Mammary epithelial cell (primary cell): ENCODE results near the gene AMBP.

Source experiments
- EZH2 ChIP-seq: IDR thresholded peaks from 2 replicates; pipeline ENCODE4 v1.6.1; 2012; ENCODE audit warnings: low read length, inconsistent platforms, borderline replicate concordance
- TF ChIP-seq, protein P1 (sequence below), 2 donors: IDR thresholded peaks in 1 of 2; conservative IDR thresholded peaks in 1 of 2; 2 replicates each; pipeline ENCODE4 v1.5.1; 2011 to 2012; ENCODE audit warnings: inconsistent platforms in 2 of 2, low read length in 2 of 2, mild to moderate bottlenecking in 2 of 2, control low read depth in 1 of 2, low read depth in 1 of 2; ENCODE audit not compliant: insufficient read depth in 1 of 2; ENCODE audit errors: extremely low read depth in 1 of 2

DNA sequence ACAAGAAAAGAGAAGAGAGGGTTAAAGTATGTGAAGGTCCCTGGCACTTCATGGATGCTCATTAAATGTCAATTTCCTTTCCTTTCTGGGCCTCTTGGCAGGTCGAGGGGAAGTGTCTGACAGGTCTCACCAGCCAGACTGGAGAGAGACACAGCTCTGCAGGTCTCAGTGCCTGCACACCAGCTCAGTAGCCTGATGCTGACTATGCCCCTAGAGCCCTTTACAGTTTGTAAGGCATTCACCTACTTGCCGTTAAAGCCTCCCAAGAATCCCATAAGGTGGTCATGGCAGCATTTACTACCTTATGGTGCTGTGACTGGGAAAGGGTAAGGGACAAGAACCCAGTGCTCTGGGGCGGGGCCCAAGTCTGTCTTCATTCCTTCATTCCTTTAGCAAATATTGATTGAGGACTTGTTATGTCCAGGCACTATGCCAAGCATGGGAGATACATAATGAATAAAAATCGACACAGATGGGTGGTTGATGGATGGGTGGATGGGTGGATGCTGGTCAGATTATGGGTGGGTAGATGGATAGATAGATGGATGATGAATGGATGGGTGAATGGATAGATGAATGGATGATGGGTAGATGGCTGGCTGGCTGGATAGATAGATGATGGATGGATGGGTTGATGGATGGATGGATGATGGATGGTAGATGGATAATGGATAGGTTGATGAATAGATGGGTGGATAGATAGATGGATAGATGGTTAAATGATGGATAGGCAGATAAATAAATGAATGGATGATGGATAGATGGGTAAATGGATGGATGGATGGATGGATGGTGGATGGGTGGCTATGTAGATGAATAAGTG, 42.3 kb upstream of the AMBP start:
- TF ChIP-seq, protein P1, sequence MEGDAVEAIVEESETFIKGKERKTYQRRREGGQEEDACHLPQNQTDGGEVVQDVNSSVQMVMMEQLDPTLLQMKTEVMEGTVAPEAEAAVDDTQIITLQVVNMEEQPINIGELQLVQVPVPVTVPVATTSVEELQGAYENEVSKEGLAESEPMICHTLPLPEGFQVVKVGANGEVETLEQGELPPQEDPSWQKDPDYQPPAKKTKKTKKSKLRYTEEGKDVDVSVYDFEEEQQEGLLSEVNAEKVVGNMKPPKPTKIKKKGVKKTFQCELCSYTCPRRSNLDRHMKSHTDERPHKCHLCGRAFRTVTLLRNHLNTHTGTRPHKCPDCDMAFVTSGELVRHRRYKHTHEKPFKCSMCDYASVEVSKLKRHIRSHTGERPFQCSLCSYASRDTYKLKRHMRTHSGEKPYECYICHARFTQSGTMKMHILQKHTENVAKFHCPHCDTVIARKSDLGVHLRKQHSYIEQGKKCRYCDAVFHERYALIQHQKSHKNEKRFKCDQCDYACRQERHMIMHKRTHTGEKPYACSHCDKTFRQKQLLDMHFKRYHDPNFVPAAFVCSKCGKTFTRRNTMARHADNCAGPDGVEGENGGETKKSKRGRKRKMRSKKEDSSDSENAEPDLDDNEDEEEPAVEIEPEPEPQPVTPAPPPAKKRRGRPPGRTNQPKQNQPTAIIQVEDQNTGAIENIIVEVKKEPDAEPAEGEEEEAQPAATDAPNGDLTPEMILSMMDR (conservative IDR thresholded peaks at IDR 0.05 in 1 of 2, IDR thresholded peaks at IDR 0.05 in 1 of 2; ENCODE audit: extremely low read depth in 1 of 2, insufficient read depth in 1 of 2, low read depth in 1 of 2, low read length in 2 of 2) = no peak
- no peak for TF ChIP-seq EZH2
